GM21528 (cell line): ENCODE results near the gene TGM6.
"Not testable (repeated sequence)": the region's sequence is repeated elsewhere in the genome, so short reads cannot be mapped to it uniquely, and the experiment has no call there.

ENCODE experiments used
- ATAC-seq: cut with Tn5 transposase; IDR thresholded peaks from one replicate; pipeline ENCODE4 v1.9.1; 2021; ENCODE audit warnings: mild to moderate bottlenecking, moderate library complexity; ENCODE audit not compliant: unreplicated experiment, low FRiP score

The TGM6 gene

DNA sequence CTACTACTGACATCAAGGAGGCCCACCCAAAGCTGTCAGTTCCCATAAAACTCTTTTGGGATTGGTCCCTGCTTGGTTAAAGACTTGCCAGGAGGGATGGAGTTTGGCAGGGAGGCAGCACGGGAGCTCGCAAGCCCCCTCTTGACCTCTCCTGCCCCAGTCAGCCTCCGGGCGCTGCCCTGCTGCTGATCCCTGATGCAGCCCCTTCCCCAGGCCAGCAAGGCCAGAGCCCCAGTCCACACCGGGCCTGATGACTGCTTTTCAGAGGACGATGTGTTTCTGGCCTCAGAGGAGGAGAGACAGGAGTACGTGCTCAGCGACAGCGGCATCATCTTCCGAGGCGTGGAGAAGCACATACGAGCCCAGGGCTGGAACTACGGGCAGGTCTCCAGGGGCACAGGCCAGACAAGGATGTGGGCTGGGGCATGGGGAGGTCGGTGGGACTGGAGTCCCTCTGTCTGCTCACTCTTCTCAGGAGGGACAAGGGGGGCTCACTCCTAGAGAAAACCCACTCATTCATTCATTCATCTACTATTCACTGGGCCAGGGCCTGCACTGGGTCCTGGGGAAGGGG is 15.6 kb downstream of the TGM6 start:
- ATAC-seq: no peak

- no peak for ATAC-seq
Measured at GRCh38 chr20:2397091-2397490, 16.4 kb downstream of the TGM6 start.

- ATAC-seq: no peak
Measured at GRCh38 chr20:2397595-2398145, 17.0 kb downstream of the TGM6 start.

- no peak for ATAC-seq
Measured at GRCh38 chr20:2398449-2398848, 17.7 kb downstream of the TGM6 start.

- no peak for ATAC-seq
Measured at GRCh38 chr20:2399390-2399789, 18.7 kb downstream of the TGM6 start.

GRCh38 chr20:2400290-2400689 is 19.6 kb downstream of the TGM6 start:
- ATAC-seq: no peak

DNA sequence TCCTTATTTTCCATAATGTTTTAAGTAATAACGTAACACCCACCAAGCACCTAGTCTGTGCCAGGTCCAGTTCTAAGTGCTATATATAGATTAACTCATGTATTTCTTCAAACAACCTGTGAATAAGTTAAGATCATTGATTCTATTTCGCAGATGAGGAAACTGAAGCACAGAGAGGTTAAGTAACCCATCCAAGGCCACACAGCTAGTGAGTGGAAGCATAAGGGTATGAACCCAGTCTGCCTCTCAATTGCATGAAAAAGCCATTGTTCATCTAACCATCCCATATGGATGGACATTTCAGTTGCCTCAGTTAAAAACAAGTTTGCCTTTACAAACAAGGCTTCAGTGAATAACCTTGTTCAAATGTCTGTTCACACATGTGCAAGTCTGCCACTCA is 20.8 kb downstream of the TGM6 start:
- no peak for ATAC-seq

GRCh38 chr20:2402271-2402980 is 21.7 kb downstream of the TGM6 start:
- no peak for ATAC-seq

GRCh38 chr20:2403291-2404052 is 22.8 kb downstream of the TGM6 start:
- ATAC-seq: no peak

DNA sequence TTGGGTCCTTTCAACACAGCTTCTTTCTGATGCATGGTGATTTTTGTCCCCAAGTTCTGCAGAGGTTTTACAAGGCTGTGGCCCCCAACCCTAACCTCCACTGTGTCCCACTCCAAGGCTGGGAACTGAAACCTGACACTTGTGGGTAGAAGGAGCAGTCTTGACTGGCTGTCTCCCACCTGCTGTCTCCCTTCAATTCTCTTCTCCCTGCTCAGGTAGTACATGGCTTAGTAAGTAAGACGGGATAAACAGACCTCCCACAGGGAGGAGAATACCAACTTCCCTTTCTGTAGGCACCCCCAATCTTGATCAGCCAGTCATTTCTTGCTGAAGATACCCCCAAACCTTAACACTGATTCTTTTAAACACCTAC is 25.0 kb downstream of the TGM6 start:
- ATAC-seq: no peak

DNA sequence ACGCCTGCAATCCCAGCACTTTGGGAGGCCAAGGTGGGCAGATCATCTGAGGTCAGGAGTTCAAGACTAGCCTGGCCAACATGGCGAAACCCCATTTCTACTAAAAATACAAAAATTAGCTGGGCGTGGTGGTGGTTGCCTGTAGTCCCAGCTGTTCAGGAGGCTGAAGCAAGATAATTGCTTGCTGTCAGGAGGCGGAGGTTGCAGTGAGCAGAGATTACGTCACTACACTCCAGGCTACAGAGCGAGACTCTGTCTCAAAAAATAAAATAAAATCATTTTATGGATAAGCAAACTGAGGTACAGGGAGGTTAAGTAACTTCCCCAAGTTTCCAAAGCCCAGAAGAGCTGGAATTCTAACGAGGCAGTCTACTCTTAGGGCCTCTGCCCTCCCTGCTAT is 26.7 kb downstream of the TGM6 start:
- not testable (repeated sequence) for ATAC-seq

DNA sequence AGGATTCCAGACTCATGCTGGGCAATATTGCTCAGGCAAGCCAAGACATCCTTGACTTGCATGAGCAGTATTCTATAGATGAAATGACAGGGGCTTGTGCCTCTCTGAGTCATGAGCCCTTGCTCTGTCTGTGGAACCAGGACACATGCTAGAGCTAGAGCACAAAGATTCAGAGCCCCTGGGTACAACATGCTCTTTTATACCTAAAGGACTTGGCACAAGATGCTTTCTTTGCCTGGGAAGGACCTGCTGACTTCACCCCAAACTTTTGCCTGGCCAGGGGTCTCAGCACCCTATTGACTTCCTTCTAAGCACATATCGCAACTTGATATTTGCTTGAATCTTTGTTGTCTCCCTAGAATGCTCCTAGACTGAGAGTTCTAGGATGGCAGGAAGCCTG is 27.4 kb downstream of the TGM6 start:
- no peak for ATAC-seq

- no peak for ATAC-seq
Measured at GRCh38 chr20:2416541-2417212, 36.0 kb downstream of the TGM6 start.

GRCh38 chr20:2417213-2417541 is 36.5 kb downstream of the TGM6 start:
- ATAC-seq: no peak

GRCh38 chr20:2418388-2418787 is 37.7 kb downstream of the TGM6 start:
- ATAC-seq: no peak

GRCh38 chr20:2420510-2420909 is 39.8 kb downstream of the TGM6 start:
- no peak for ATAC-seq

DNA sequence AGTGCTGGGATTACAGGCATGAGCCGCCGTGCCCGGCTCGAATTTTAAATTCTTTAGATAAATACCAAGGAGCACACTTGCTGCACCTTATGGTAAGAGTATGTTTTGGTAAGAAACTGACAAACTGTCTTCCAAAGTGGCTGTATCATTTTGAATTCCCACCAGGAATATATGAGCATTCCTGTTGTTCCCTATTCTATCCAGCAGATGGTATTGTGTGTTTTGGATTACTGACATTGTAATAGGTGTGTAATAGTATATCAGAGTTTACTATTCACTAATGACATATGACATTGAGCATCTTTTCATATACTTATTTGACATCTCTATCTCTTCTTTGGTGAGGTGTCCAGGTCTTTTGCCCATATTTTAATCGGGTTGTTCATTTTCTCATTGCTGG is 40.5 kb downstream of the TGM6 start:
- ATAC-seq: no peak

GRCh38 chr20:2429051-2429450 is 48.4 kb downstream of the TGM6 start:
- ATAC-seq: no peak

DNA sequence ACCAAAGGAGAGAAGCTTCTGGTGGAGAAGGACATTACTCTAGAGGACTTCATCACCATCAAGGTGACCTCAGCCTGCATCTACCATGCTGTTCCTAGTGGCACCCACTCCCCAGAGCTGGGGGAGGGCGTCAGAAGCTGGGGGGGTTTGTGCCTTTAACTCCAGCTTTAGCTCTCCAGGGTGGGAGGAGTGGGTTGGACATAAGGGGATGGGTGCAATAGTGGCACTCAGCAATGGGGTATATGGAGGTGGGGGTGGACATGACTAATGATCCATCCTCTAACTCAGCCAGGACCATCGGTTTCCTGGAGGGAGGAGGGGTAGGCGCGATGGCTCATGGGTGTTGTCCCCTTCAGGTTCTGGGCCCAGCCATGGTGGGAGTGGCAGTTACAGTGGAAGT is 49.8 kb downstream of the TGM6 start:
- ATAC-seq: no peak

- no peak for ATAC-seq
Measured at GRCh38 chr20:2431185-2431584, 50.5 kb downstream of the TGM6 start.

DNA sequence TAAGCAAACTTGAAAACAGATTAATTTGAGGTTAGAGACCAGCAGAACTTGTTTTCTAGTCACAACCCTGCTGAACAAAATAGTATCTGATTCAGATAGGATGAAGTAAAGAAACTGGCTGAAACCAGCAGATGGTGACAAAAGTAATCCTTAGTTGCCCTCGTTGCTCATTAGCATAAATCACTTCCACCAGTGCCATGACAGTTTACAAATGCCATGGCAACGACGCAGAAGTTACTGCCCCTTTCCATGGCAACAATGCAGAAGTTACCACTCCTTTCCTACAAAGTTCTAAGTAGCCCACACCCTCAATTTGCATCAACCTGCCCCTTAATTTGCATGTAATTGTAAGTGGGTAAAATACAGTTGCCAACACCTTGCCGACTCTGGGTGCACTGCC is 66.1 kb downstream of the TGM6 start:
- no peak for ATAC-seq
